ENCODE measurements around the gene DOCK8. TPM values are rescaled to one million over a fixed set of nuclear protein-coding genes. Genes with fewer than 3 reads are reported as not detected.

DOCK8 gene
- total RNA-seq, 1 donor from 2014 or later, result 0.54 TPM

DNA sequence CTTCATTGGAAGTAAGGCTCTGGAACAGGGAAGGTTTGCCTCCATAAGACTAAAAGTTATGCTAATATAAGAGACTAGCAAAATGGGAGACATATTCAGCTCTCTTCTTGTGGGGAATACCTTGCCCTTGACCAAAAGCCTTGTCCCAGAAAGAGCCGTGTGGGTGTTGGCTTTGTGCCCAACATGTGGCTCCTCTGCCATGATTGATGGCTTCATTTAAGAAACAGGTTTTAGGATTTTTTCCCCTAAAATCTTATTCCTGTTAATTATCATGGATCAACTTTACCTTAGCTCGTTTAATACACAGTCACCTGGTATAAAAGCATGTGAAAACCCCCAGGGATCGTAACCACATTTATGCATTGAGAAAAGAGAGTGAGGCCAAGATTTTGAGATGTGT is 38.9 kb downstream of the DOCK8 start:
- Histone ChIP-seq H3K36me3 (no peaks in the 10 kb centered on the region), H3K27me3 (no peaks in the 10 kb centered on the region), H2AFZ (replicated peaks) (no peak overlapping the region), H3K4me1 (no peaks in the 10 kb centered on the region), H3K4me2 (no peak overlapping the region), H3K9ac (no peak overlapping the region), H3K79me2 (ENCODE audit: low read depth) (no peaks in the 10 kb centered on the region), H3K9me3 (ENCODE audit: low read depth) (no peaks in the 10 kb centered on the region), H3K4me3 (no peak overlapping the region), H3F3A (ENCODE audit: low read depth) (no peaks in the 10 kb centered on the region), H4K20me1 (ENCODE audit: low read depth) (no peaks in the 10 kb centered on the region), H3K27ac (no peak overlapping the region)
- Mint-ChIP-seq H3K9me3 (peaks cover 3% of the 10 kb centered on the region), H3K27ac (no peak overlapping the region), H3K4me3 (no peak overlapping the region), H3K4me1 (peaks cover 7% of the 10 kb centered on the region), H3K27me3 (ENCODE audit: insufficient read depth, low read depth) (no peaks in the 10 kb centered on the region), H3K36me3 (no peaks in the 10 kb centered on the region)
- TF ChIP-seq EZH2phosphoT487 (IDR thresholded peaks at IDR 0.05) (no peak), EZH2 (IDR thresholded peaks at IDR 0.05) (no peak)
- TF ChIP-seq, protein P1, sequence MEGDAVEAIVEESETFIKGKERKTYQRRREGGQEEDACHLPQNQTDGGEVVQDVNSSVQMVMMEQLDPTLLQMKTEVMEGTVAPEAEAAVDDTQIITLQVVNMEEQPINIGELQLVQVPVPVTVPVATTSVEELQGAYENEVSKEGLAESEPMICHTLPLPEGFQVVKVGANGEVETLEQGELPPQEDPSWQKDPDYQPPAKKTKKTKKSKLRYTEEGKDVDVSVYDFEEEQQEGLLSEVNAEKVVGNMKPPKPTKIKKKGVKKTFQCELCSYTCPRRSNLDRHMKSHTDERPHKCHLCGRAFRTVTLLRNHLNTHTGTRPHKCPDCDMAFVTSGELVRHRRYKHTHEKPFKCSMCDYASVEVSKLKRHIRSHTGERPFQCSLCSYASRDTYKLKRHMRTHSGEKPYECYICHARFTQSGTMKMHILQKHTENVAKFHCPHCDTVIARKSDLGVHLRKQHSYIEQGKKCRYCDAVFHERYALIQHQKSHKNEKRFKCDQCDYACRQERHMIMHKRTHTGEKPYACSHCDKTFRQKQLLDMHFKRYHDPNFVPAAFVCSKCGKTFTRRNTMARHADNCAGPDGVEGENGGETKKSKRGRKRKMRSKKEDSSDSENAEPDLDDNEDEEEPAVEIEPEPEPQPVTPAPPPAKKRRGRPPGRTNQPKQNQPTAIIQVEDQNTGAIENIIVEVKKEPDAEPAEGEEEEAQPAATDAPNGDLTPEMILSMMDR (IDR thresholded peaks at IDR 0.05), result no peak
- DNase-seq (ENCODE audit: low spot score), result no peak

DNA sequence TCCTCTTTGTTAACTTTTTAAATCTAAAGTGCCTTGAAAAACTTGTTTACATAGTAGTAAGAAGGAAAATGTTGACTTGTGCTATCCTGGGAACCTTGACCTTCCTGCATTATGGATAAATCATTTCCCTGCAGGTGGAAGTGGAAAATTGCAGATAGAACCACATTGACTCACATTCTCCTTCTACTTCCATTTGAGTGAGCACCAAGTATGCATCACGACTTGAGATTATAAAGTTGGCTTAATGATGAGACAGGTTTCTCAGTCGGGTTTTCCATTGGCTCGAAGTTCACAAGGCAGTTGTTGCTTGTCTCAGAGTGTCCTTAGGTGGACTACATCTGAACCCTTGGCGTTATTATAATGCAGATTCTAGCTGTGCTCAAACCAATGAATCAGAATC is 39.9 kb downstream of the DOCK8 start:
- Histone ChIP-seq H3K9me3 (ENCODE audit: low read depth) (no peaks in the 10 kb centered on the region), H2AFZ (replicated peaks) (no peak overlapping the region), H3K27me3 (no peaks in the 10 kb centered on the region), H3K9ac (no peak overlapping the region), H3K4me2 (no peak overlapping the region), H3K36me3 (no peaks in the 10 kb centered on the region), H3K4me1 (no peaks in the 10 kb centered on the region), H3K4me3 (no peak overlapping the region), H3K79me2 (ENCODE audit: low read depth) (no peaks in the 10 kb centered on the region), H4K20me1 (ENCODE audit: low read depth) (no peaks in the 10 kb centered on the region), H3K27ac (no peak overlapping the region), H3F3A (ENCODE audit: low read depth) (no peaks in the 10 kb centered on the region)
- no peak for TF ChIP-seq EZH2phosphoT487 (IDR thresholded peaks at IDR 0.05)
- TF ChIP-seq EZH2 (IDR thresholded peaks at IDR 0.05), result no peak
- TF ChIP-seq, protein P1 (IDR thresholded peaks at IDR 0.05), result no peak
- no peaks in the 10 kb centered on the region for H3K27me3 Mint-ChIP-seq (ENCODE audit: insufficient read depth, low read depth)
- H3K36me3 Mint-ChIP-seq, result no peaks in the 10 kb centered on the region
- DNase-seq (ENCODE audit: low spot score), result no peak
- H3K4me3 Mint-ChIP-seq, result no peak overlapping the region
- H3K27ac Mint-ChIP-seq, result no peak overlapping the region
- H3K9me3 Mint-ChIP-seq, result peaks cover 3% of the 10 kb centered on the region
- H3K4me1 Mint-ChIP-seq, result peaks cover 7% of the 10 kb centered on the region

DNA sequence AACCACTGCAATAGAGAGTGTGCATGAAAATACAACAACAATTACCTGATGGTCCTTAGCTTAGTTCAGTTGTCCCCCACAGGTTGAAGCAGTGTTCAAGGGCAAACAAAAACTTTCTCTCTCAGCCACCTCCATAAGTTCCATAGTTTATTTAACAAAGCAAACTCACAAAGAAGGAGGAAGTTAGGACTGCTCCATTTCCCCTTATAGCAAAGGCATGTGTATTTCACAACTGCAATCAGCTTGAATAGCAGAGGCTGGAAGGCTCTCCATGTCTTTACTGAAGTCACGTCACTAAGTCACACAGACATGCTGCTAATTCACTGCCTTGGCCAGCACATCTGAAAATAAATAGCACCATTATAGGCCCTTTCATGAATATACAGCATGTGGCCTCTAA is 43.3 kb downstream of the DOCK8 start:
- DNase-seq (ENCODE audit: low spot score), result no peak
- H3K9me3 Mint-ChIP-seq, result peaks cover 3% of the 10 kb centered on the region
- TF ChIP-seq EZH2 (IDR thresholded peaks at IDR 0.05) (no peak), EZH2phosphoT487 (IDR thresholded peaks at IDR 0.05) (no peak)
- TF ChIP-seq, protein P1 (IDR thresholded peaks at IDR 0.05), result no peak
- Histone ChIP-seq H3K9me3 (ENCODE audit: low read depth) (no peaks in the 10 kb centered on the region), H3K79me2 (ENCODE audit: low read depth) (no peaks in the 10 kb centered on the region), H3K4me1 (no peaks in the 10 kb centered on the region), H3K27me3 (no peaks in the 10 kb centered on the region), H3K4me3 (no peak overlapping the region), H3K36me3 (no peaks in the 10 kb centered on the region), H2AFZ (replicated peaks) (no peak overlapping the region), H3K27ac (no peak overlapping the region), H3K4me2 (no peak overlapping the region), H4K20me1 (ENCODE audit: low read depth) (no peaks in the 10 kb centered on the region), H3K9ac (no peak overlapping the region), H3F3A (ENCODE audit: low read depth) (no peaks in the 10 kb centered on the region)
- no peaks in the 10 kb centered on the region for H3K27me3 Mint-ChIP-seq (ENCODE audit: insufficient read depth, low read depth)
- H3K27ac Mint-ChIP-seq, result no peak overlapping the region
- no peaks in the 10 kb centered on the region for H3K4me1 Mint-ChIP-seq
- no peaks in the 10 kb centered on the region for H3K36me3 Mint-ChIP-seq
- H3K4me3 Mint-ChIP-seq, result no peak overlapping the region

Measured in neural progenitor cell (in vitro differentiated cells).